GM15510 (cell line): ENCODE data around the gene RNU6-7.

Experiments used
- POLR2A ChIP-seq: IDR thresholded peaks from 3 replicates; pipeline ENCODE4 v1.6.1; 2011; ENCODE audit warnings: borderline replicate concordance; ENCODE audit not compliant: insufficient read length; ENCODE audit errors: extremely low read depth

Gene RNU6-7

DNA sequence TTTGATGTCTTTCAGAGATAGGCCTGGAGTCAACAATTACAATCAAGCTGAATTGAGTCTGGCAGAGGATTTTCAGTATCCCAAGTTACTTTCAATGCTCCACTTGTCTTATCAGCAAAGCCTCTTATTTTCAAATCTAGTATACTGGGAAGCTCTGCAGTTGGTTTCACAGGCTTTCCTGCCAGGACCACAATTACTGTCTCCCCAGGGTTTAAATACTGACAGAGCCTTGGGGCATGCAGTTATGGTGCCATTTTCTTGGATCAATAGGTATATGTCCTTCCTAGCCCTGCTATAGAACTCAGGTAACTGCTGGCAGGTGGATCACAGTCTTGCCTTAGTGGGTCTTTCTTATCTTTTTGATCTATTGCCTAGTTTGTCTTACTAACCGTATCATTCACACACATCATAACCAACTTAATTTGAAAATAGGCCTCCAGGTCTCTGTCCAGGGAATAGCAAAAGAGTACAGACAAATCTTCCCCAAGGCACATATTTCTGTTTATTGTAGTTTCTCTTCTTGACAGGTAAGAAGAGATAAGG, 23.6 kb downstream of the RNU6-7 start:
- no peak for TF ChIP-seq POLR2A

DNA sequence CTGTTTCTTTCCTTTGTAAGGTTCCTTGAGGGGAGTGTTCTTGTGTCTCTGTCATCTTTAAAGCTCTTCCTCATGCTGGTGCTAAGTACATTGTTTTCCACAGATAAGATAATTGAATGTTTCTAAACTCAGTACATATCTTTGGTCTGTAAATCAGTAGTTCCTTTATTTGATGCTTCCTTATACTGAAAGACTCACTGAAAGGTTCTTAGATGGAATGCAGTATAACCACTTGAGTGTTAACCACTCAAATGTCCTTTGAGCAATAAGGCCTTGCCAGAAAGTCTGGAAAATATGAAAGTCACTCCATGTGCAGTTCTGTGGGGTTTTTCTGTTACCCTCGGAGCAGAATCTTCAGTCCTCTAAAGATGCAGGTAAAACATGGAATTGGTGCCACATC, 24.2 kb downstream of the RNU6-7 start:
- no peak for TF ChIP-seq POLR2A

DNA sequence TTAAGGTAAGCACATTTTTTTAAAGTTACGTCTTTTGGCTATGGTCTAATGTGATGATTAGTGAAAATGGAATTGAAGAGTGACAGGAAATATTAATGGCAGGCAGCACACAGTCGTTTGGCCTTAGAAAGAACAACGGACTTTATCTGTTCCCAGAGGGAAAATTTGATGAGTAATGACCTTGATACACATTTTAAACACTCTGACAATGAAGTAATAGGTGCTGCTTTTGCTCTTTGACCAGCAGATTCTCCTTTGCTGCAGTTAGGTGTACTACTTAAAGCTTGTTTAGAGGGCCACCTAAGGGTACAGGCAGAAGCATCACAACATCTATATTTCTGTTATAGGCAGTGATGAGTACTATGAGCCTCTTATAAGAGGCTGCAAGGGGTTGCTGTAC, 28.3 kb downstream of the RNU6-7 start:
- no peak for TF ChIP-seq POLR2A

DNA sequence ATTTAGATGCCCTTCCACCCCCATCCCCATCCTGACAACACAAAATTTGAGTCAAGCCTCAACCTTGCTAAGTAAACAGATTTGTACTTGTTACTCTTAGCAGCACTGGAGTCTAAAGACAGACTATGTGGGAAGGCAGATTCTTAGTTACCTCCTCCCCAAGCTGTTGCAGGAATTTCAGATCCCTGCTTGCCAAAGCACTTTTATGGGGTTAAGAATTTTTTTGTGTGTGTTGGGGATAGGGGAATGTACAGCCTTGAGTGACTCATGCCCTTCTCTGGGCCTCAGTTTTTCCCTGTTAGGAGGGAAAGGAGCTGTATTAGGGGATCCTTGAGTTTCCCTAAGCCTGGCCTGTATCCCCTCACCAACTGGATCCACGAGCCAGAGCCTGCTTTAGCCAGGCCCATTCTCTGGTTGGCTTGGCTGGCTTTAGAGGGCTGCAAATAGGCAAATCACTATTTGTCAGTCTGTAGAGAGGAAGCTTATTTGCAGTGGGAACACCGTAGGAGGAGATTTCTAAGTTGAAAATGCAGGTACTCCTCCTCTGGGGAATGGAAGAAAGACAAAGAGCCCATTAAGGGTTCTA, 28.9 kb downstream of the RNU6-7 start:
- no peak for TF ChIP-seq POLR2A

DNA sequence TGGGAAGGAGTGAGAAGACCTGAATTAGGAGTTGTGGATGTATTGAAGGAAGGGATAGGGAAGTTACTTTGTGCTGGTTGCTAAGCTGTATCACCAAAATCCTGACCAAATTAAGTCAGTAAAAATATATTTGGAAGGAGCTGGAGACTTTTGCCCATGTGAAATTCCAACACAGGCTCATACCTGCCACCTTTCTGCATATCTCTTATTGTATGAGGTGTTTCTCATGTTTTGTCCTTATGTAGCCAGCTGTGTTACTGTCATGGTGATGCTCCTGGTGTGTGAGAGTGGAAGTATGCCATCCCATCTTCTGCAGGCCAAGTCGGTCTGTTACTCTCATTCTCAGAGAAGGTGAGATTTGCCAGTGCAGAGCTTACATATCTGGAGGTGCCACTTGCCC, 30.6 kb downstream of the RNU6-7 start:
- no peak for TF ChIP-seq POLR2A

DNA sequence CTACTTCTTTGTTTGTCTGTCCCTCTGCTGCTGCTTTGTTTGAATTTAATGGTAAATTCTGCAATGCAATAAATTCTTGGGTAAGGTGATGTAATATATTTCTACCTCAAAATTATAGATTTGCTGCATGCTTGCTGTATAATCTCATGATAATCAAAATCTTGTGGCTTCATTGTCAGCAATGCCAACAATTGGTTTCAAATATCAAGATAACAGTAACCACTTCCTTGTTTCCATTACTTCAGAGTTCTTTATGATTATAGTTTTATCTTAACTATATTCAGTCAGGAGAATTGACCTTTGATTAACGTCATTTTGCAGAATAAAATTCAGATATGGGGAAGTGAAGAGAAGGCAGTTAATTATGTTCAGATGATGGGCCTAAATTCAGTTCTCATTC, 31.4 kb downstream of the RNU6-7 start:
- TF ChIP-seq POLR2A = no peak

DNA sequence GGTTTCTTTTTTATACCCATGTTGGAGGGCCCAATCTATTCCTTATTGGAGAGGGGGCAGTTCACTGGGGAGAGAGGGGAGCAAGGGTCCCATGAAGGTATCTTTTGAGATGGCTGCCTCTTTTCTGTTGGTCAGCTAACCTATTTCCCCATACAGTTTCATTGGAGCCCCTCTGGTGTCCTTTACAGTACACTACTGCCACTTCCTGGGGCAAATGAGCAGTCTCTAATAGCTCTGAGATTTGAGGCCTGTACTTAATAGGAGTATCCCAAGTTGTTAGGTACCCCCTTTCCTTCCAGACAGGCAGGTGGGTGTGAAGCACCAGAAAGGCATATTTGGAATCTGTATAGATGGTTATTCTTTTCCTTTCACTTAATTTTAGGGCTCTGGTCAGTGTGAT, 42.6 kb downstream of the RNU6-7 start:
- TF ChIP-seq POLR2A = no peak

DNA sequence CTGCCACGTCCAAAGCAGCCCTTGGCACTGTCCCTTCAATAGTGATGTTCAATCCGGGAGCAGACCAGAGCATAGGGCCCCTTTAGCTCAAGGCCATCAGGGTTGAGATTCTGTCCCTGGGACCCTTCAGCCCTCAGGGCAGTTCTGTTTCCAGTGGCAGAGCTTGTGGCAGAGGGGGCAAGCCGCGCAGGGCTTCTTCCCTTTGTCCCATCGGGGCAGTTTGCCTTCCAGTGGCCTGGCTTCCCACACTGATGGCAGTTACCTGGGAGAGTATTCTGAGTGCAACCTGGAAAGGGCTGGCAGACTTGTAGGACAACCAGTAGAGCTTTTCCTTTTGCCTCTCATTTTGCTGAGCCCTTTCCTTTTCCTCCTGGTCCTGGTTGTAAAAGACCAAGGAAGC, 44.9 kb downstream of the RNU6-7 start:
- no peak for TF ChIP-seq POLR2A

DNA sequence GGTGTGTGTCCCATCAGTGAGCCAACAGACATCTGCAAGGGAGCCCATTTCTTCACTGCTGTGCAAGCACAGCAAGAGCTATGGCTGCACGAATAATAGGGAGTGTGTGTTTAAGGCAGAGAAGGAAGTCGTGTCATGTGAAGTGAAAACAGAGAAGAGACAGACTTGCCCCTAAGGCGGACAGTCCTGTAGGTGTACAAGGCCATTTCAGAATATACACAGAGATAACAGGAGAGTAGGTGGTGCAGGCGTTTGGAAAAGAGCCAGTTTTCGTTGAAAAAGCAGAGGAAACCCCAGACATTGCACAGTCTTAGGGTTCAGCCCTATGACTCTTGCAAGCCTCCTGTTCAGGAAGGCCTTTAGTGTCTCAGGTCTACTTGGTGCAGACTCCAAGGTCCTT, 47.5 kb downstream of the RNU6-7 start:
- no peak for TF ChIP-seq POLR2A

DNA sequence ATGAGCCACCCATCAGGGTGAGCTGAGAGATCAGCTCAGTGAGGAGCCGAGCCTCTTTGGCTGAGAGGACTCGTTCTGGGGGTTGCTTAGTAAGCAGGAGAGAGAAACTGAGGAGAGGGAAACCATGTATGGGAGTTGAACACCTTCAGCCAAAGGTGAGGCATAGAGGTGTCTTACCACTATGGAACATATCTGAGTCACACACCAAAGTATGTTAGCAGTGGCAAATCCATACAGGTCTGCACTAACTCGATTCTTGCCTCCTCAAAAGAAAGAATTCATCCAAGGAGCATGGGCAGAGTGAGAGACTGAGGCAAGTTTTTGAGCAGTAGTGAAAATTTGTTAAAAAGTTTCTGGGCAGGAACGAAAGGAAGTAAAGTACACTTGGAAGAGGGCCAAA, 47.9 kb downstream of the RNU6-7 start:
- no peak for TF ChIP-seq POLR2A

DNA sequence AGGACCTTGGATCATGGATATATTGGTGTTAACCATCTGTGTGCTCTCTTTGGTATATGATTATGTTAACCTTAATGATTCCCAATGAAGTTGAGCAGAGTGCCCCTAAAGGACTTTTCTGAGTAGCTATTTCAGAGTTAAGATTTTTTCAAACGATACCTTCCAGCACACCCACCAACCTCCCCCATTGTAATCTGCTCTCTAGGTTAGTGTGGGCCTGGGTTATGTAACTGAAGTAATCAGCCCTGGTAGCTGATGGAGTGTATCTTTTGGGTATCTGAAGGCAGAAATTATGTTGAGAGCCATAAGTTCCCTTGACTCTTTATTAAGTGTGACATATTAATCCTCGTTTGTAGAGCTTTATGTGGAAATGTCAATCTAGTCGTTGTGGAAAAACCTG, 48.8 kb downstream of the RNU6-7 start:
- no peak for TF ChIP-seq POLR2A

DNA sequence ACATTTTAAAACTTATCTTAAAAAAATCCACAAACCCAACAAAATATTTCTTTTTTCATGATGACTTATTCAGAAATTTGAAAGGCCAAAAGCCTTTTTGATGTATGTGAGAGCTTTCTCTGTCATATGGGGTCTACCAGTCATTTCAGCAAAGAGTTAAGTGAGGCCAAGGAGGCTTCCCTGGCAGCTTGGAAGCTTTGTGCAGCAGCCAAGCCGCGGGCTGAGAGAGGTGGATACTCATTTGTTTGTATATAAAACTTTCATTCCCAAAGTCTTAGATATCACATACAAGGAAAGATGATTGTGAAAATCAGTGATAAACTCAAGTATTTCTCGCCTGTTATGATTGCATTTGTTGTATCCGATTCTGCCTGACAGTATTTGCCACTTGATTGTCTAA, 49.7 kb downstream of the RNU6-7 start:
- no peak for TF ChIP-seq POLR2A
